GM10248 (cell line): Measurements from ENCODE around the gene SMURF1.

Source experiments
- CTCF ChIA-PET: fragments of 300-600 bp; sonication (Branson Sonifier 250); formaldehyde crosslinking; extraction: SDS; loops from one replicate; lab custom pipeline; 2021; ENCODE audit warnings: antibody characterized with exemption; lab: Yijun Ruan, JAX
- POLR2A ChIA-PET: fragments of 350-650 bp; sonication (Branson Sonifier 250); formaldehyde crosslinking; extraction: SDS; loops from one replicate; lab custom pipeline; 2020; ENCODE audit warnings: antibody characterized with exemption; lab: Yijun Ruan, JAX
- DNase-seq: peaks from one replicate; pipeline ENCODE4 v3.0.0; 2012; ENCODE audit errors: extremely low spot score
- CTCF ChIP-seq: IDR thresholded peaks from 2 replicates; pipeline ENCODE4 v1.5.1; 2012; ENCODE audit warnings: mild to moderate bottlenecking, low read depth; ENCODE audit errors: extremely low read depth, missing control alignments, control extremely low read depth

Gene SMURF1

GRCh38 chr7:99143853-99144672 lies at the start of gene SMURF1:
Gene SMURF1 (minus strand): TSS chr7:99144108. CDS start chr7:99143780, 328 bp downstream.
- CTCF ChIA-PET, result interaction anchor here (0.8 to 1.1 kb wide), 2 partner anchors 13 to 104 kb away, joined by 3 to 4 read pairs; no protein-coding TSS in a partner anchor
- POLR2A ChIA-PET, result no interaction called here
- TF ChIP-seq CTCF, result no peak
- peak; percentile 84 for DNase-seq

- CTCF ChIA-PET, result no interaction called here
- no peak for DNase-seq
- POLR2A ChIA-PET, result no interaction called here
- TF ChIP-seq CTCF, result no peak
These were observed 48.1 kb upstream of the SMURF1 start for GRCh38 chr7:99191869-99192596.

- DNase-seq, result no peak
- CTCF ChIA-PET, result no interaction called here
- TF ChIP-seq CTCF, result no peak
- POLR2A ChIA-PET, result no interaction called here
These were observed 46.6 kb upstream of the SMURF1 start for GRCh38 chr7:99190359-99191009.

- DNase-seq, result no peak
- no peak for TF ChIP-seq CTCF
- ChIA-PET POLR2A (no interaction called here), CTCF (no interaction called here)
These were observed 45.3 kb upstream of the SMURF1 start for GRCh38 chr7:99189222-99189621.

- CTCF ChIA-PET, result interaction anchor here (0.9 kb wide), 1 partner anchor 11 kb away, joined by 3 read pairs; no protein-coding TSS in a partner anchor
- TF ChIP-seq CTCF, result no peak
- no peak for DNase-seq
- POLR2A ChIA-PET, result interaction anchor here (0.7 kb wide), 1 partner anchor 13 kb away, joined by 5 read pairs; no protein-coding TSS in a partner anchor
These were observed 44.3 kb upstream of the SMURF1 start for GRCh38 chr7:99188221-99188620.
